GM18511 (cell line): Measurements from ENCODE around the gene KRTAP4-8.
"Not testable (repeated sequence)": the region's sequence is repeated elsewhere in the genome, so short reads cannot be mapped to it uniquely, and the experiment has no call there.

Source experiments
- ATAC-seq: cut with Tn5 transposase; IDR thresholded peaks from one replicate; pipeline ENCODE4 v1.9.1; 2021; ENCODE audit warnings: mild to moderate bottlenecking, moderate library complexity; ENCODE audit not compliant: unreplicated experiment

Gene KRTAP4-8

GRCh38 chr17:41065829-41066624 lies 31.9 kb downstream of the KRTAP4-8 start, which contains the start of gene KRTAP2-4:
TSS of gene KRTAP2-4 (minus strand) at chr17:41065879. CDS start at chr17:41065845, 34 bp downstream.
- no peak for ATAC-seq

- not testable (repeated sequence) for ATAC-seq
Measured at GRCh38 chr17:41065016-41065689, 32.8 kb downstream of the KRTAP4-8 start.

- ATAC-seq = no peak
Measured at GRCh38 chr17:41064301-41064700, 33.6 kb downstream of the KRTAP4-8 start.

GRCh38 chr17:41063449-41063848 lies 34.5 kb downstream of the KRTAP4-8 start:
- no peak for ATAC-seq

- no peak for ATAC-seq
Measured at GRCh38 chr17:41061964-41062363, 36.0 kb downstream of the KRTAP4-8 start.

- ATAC-seq = no peak
Measured at GRCh38 chr17:41060052-41060604, 37.8 kb downstream of the KRTAP4-8 start, which contains the start of gene KRTAP2-3. TSS of gene KRTAP2-3 (minus strand) at chr17:41060114. CDS start at chr17:41060050, 64 bp downstream.

GRCh38 chr17:41059276-41060051 lies 38.5 kb downstream of the KRTAP4-8 start:
- ATAC-seq = not testable (repeated sequence)

GRCh38 chr17:41058741-41059140 lies 39.2 kb downstream of the KRTAP4-8 start:
- ATAC-seq = no peak

GRCh38 chr17:41057547-41057946 lies 40.4 kb downstream of the KRTAP4-8 start:
- ATAC-seq = no peak

GRCh38 chr17:41055130-41055529 lies 42.8 kb downstream of the KRTAP4-8 start, which contains the start of gene KRTAP2-2:
TSS of gene KRTAP2-2 (minus strand) at chr17:41055230. CDS start at chr17:41055211, 19 bp downstream.
- ATAC-seq = not testable (repeated sequence)

- ATAC-seq = not testable (repeated sequence)
Measured at GRCh38 chr17:41054556-41054955, 43.4 kb downstream of the KRTAP4-8 start.

- no peak for ATAC-seq
Measured at GRCh38 chr17:41054025-41054424, 43.9 kb downstream of the KRTAP4-8 start.

GRCh38 chr17:41052566-41052965 lies 45.4 kb downstream of the KRTAP4-8 start:
- ATAC-seq = no peak

GRCh38 chr17:41049110-41049509 lies 48.8 kb downstream of the KRTAP4-8 start:
- ATAC-seq = no peak

- no peak for ATAC-seq
Measured at GRCh38 chr17:41048441-41048840, 49.5 kb downstream of the KRTAP4-8 start.
